ENCODE measurements around the gene NUP93.

DNA sequence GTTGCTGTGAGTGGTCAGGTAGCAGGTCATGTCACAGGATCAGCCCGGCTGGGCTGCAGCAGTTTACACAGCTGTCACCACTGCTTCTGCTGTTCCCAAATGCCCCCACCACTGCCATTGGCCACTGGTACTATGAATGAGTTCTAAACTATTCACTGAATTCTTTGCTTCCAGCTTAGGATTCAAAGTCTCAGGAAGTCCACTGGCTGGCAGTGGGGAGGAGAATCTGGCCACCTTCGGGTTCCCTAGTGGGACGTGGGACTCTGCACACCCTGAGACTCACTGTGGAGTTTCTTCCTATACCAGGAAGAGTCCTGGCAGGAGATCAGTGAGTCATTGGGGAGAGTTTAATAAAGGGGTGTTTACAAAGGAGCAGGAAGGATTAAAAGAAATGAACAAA is 40.8 kb upstream of the NUP93 start:
- TF ChIP-seq KLF10 (CRISPR knock-in tag; IDR thresholded peaks at IDR 0.05) (no peak), EZH2 (IDR thresholded peaks at IDR 0.05; ENCODE audit: borderline replicate concordance, low read depth, low read length) (no peak), POLR2A (conservative IDR thresholded peaks at IDR 0.05) (no peak), RAD21 (CRISPR knock-in tag; conservative IDR thresholded peaks at IDR 0.05 in 1 of 2, IDR thresholded peaks at IDR 0.05 in 1 of 2) (no peak), MAFK (IDR thresholded peaks at IDR 0.05; ENCODE audit: low read length) (no peak), SMC3 (conservative IDR thresholded peaks at IDR 0.05; ENCODE audit: insufficient read depth, low read depth, low read length) (no peak), SPI1 (IDR thresholded peaks at IDR 0.05; ENCODE audit: borderline replicate concordance, low read depth, low read length) (no peak), SNIP1 (IDR thresholded peaks at IDR 0.05; ENCODE audit: low read depth) (no peak), PRPF4 (IDR thresholded peaks at IDR 0.05; ENCODE audit: insufficient read depth, low read depth, low read length, poor library complexity, severe bottlenecking) (no peak), ETV6 (IDR thresholded peaks at IDR 0.05; ENCODE audit: borderline replicate concordance in 1 of 2, low read depth in 2 of 2, low read length in 1 of 2) (no peak), ETV6 (CRISPR knock-in tag; IDR thresholded peaks at IDR 0.05; ENCODE audit: borderline replicate concordance) (no peak)
- TF ChIP-seq, protein P1, sequence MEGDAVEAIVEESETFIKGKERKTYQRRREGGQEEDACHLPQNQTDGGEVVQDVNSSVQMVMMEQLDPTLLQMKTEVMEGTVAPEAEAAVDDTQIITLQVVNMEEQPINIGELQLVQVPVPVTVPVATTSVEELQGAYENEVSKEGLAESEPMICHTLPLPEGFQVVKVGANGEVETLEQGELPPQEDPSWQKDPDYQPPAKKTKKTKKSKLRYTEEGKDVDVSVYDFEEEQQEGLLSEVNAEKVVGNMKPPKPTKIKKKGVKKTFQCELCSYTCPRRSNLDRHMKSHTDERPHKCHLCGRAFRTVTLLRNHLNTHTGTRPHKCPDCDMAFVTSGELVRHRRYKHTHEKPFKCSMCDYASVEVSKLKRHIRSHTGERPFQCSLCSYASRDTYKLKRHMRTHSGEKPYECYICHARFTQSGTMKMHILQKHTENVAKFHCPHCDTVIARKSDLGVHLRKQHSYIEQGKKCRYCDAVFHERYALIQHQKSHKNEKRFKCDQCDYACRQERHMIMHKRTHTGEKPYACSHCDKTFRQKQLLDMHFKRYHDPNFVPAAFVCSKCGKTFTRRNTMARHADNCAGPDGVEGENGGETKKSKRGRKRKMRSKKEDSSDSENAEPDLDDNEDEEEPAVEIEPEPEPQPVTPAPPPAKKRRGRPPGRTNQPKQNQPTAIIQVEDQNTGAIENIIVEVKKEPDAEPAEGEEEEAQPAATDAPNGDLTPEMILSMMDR (IDR thresholded peaks at IDR 0.05 in 2 of 3, conservative IDR thresholded peaks at IDR 0.05 in 1 of 3; ENCODE audit: insufficient read depth in 2 of 3, low read depth in 1 of 3, low read length in 3 of 3) = no peak

All from K562 (cell line).